ENCODE measurements around the gene HOXA5. TPM values are rescaled to one million over a fixed set of nuclear protein-coding genes. Genes with fewer than 3 reads are reported as not detected.

HOXA5 gene
- total RNA-seq, 1 experiment from 2014 or later: not detected

DNA sequence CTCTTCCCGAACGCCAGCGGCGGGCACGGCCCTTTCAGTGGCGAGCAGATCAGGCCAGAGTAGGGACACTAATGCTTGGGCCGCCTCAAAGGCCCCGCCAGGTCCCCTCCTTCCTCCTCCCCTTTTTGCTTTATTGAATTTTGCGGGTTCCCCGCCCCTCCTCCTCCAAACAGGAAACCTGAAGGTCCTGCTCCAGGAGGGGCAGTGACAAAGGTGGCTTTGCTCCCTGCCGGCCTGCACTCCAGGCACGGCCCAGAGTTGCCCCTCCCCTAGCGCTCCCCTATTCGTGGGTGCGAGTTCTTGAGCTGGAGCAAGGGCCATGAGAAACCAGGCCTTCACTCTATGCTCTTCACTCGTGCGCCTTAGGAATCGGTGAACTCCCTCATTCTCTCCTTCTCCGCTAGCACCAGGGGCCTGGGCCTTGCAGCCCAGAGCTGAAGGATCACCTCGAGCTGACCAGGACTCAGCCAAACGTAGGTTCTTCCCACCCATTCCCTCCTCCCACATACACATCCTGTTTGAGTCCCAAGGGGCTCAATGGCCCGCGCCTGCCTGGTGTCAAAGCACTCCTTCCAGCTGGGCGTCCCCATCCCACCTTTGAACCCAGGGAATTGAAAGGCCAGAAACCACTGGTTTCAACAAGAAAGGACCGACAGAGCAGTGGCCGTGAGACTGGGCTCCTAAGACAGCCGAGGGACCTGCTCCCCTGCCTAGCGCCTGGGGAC lies 4.7 kb upstream of the HOXA5 start:
- no peaks in the 10 kb centered on the region for H3K79me2 ChIP-seq (ENCODE audit: insufficient read depth, low read length)
- Mint-ChIP-seq H3K36me3 (ENCODE audit: insufficient read depth in 1 of 3, low read depth in 3 of 3) (no peaks in the 10 kb centered on the region; a peak in 3 of 7 replicates), H3K9me3 (peaks cover 17 to 22% of the 10 kb centered on the region in 2 experiments), H3K4me3 (peak overlapping the region in 1 of 2 experiments; percentile 66; a peak in 2 of 5 replicates), H3K27ac (no peak overlapping the region), H3K27me3 (ENCODE audit: low read depth) (peaks cover 100% of the 10 kb centered on the region), H3K4me1 (peaks cover 10 to 28% of the 10 kb centered on the region in 2 experiments)
- H3K9ac ChIP-seq (ENCODE audit: extremely low read depth, insufficient read length, low read length): no peak overlapping the region
- peaks cover 9% of the 10 kb centered on the region for H3K23me2 ChIP-seq (ENCODE audit: insufficient read length, low read depth, low read length, poor library complexity, severe bottlenecking)
- no peak overlapping the region for H4K91ac ChIP-seq (ENCODE audit: insufficient read length, low read depth, low read length)
- no peak overlapping the region for H3K23ac ChIP-seq (ENCODE audit: insufficient read length, low read depth, low read length)
- no peak overlapping the region for H3K18ac ChIP-seq (ENCODE audit: insufficient read length, low read depth, low read length)
- no peak overlapping the region for H2BK12ac ChIP-seq (ENCODE audit: insufficient read length, low read depth, low read length)
- no peak overlapping the region for H3K56ac ChIP-seq (ENCODE audit: insufficient read length, low read depth, low read length)
- no peak overlapping the region for H3K27ac ChIP-seq (ENCODE audit: insufficient read length, low read depth, low read length)
- H4K20me1 ChIP-seq (ENCODE audit: control insufficient read depth, insufficient read depth, insufficient read length): no peaks in the 10 kb centered on the region
- H3K4me2 ChIP-seq (ENCODE audit: insufficient read depth, insufficient read length, low read length): no peak overlapping the region
- TF ChIP-seq, protein P1, sequence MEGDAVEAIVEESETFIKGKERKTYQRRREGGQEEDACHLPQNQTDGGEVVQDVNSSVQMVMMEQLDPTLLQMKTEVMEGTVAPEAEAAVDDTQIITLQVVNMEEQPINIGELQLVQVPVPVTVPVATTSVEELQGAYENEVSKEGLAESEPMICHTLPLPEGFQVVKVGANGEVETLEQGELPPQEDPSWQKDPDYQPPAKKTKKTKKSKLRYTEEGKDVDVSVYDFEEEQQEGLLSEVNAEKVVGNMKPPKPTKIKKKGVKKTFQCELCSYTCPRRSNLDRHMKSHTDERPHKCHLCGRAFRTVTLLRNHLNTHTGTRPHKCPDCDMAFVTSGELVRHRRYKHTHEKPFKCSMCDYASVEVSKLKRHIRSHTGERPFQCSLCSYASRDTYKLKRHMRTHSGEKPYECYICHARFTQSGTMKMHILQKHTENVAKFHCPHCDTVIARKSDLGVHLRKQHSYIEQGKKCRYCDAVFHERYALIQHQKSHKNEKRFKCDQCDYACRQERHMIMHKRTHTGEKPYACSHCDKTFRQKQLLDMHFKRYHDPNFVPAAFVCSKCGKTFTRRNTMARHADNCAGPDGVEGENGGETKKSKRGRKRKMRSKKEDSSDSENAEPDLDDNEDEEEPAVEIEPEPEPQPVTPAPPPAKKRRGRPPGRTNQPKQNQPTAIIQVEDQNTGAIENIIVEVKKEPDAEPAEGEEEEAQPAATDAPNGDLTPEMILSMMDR (conservative IDR thresholded peaks at IDR 0.05): no peak
- H3K9me3 ChIP-seq (ENCODE audit: control insufficient read depth, low read depth, low read length): no peaks in the 10 kb centered on the region
- H2BK120ac ChIP-seq (ENCODE audit: low read depth, low read length, poor library complexity, severe bottlenecking): no peak overlapping the region
- no peaks in the 10 kb centered on the region for H3K4me1 ChIP-seq (ENCODE audit: insufficient read depth, low read length)
- H2AFZ ChIP-seq (ENCODE audit: low read length): no peak overlapping the region
- no peak for DNase-seq
- H3K27me3 ChIP-seq (ENCODE audit: insufficient read depth, low read length): peaks cover 94% of the 10 kb centered on the region
- no peak overlapping the region for H4K5ac ChIP-seq (ENCODE audit: insufficient read length, low read depth, low read length)
- H4K8ac ChIP-seq (replicated peaks; ENCODE audit: insufficient read length, low read depth, low read length): no peak overlapping the region
- no peak overlapping the region for H3K14ac ChIP-seq (ENCODE audit: insufficient read depth, low read length)
- H2BK15ac ChIP-seq (ENCODE audit: low read depth, low read length): no peak overlapping the region
- no peak overlapping the region for H3T11ph ChIP-seq (ENCODE audit: low read length)
- H3K4ac ChIP-seq (ENCODE audit: low read depth, low read length): no peak overlapping the region
- H2BK20ac ChIP-seq (ENCODE audit: low read depth, low read length, poor library complexity, severe bottlenecking): no peak overlapping the region
- WGBS (ENCODE audit: extremely low coverage, insufficient read length, low lambda C conversion rate): no CpG with 5 or more reads among the region's 28 CpGs
- no peak overlapping the region for H2BK5ac ChIP-seq (ENCODE audit: insufficient read length, low read length)
- H2AK5ac ChIP-seq (ENCODE audit: insufficient read length, low read length): no peak overlapping the region
- no peaks in the 10 kb centered on the region for H3K79me1 ChIP-seq (ENCODE audit: insufficient read depth, low read depth, low read length, poor library complexity, severe bottlenecking)

Data from H9 (cell line).